ENCODE data around the gene DUSP11.
"Not testable (repeated sequence)": the region's sequence is repeated elsewhere in the genome, so short reads cannot be mapped to it uniquely, and the experiment has no call there.

DUSP11 gene

GRCh38 chr2:73759285-73759764, 20.6 kb downstream of the DUSP11 start:
- Histone ChIP-seq H3K9ac (ENCODE audit: insufficient read length, low read depth) (no peak overlapping the region), H3K36me3 (ENCODE audit: insufficient read depth, insufficient read length, low read length) (peaks cover 68% of the 10 kb centered on the region), H3K4me1 (ENCODE audit: insufficient read depth, insufficient read length) (no peaks in the 10 kb centered on the region), H3K9me3 (ENCODE audit: insufficient read depth, low read length) (peaks cover 8% of the 10 kb centered on the region; the same call in 1 of the 2 replicates), H3K4me3 (ENCODE audit: insufficient read length, low read depth) (no peak overlapping the region), H3K27me3 (ENCODE audit: insufficient read depth, insufficient read length) (no peaks in the 10 kb centered on the region)
- TF ChIP-seq SUZ12 (IDR thresholded peaks at IDR 0.05; ENCODE audit: extremely low read depth, insufficient read depth, insufficient read length) = no peak
- TF ChIP-seq YY1 (IDR thresholded peaks at IDR 0.05; ENCODE audit: insufficient read depth, insufficient read length) = no peak
- no peak for DNase-seq (ENCODE audit: low read depth, low spot score)

DNA sequence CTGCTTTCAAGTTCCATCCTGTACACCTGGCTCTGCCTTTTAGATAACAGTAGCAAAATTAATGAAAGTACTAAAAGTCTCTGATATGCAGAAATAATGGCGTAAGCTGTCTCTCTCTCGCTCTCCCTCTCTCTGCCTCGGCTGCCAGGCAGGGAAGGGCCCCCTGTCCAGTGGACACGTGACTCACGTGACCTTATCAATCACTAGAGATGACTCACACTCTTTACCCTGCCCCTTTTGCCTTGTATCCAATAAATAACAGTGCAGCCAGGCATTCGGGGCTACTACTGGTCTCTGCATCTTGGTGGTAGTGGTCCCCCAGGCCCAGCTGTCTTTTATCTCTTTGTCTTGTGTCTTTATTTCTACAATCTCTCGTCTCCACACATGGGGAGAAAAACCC, 25.6 kb downstream of the DUSP11 start:
- DNase-seq (ENCODE audit: low read depth, low spot score); H3K9ac ChIP-seq (ENCODE audit: insufficient read length, low read depth): not testable (repeated sequence)
- peaks cover 57% of the 10 kb centered on the region for H3K36me3 ChIP-seq (ENCODE audit: insufficient read depth, insufficient read length, low read length)

DNA sequence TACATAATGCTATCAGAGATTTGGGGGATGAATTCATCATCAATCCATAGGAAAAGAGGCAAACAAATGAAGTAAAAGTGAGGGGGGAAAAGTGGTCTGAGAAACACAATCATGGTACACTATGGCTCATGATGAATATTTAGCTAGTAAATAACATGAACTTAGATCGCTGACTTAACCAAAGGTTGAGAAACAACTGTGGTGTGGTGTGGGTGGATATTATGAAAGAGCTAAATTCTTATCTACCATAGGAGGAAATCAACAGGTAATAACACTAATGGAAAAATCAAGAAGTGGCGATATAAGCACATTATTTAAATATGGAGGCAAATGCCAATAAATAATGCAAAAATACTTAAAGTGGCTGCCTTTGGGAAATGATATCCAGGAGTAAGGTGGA, 30.6 kb downstream of the DUSP11 start:
- no peaks in the 10 kb centered on the region; the same call in 1 of the 2 replicates for H3K9me3 ChIP-seq (ENCODE audit: insufficient read depth, low read length)
- H3K9ac ChIP-seq (ENCODE audit: insufficient read length, low read depth) = no peak overlapping the region
- H3K4me3 ChIP-seq (ENCODE audit: insufficient read length, low read depth) = no peak overlapping the region
- H3K27me3 ChIP-seq (ENCODE audit: insufficient read depth, insufficient read length) = no peaks in the 10 kb centered on the region
- DNase-seq (ENCODE audit: low read depth, low spot score) = no peak
- no peaks in the 10 kb centered on the region for H3K4me1 ChIP-seq (ENCODE audit: insufficient read depth, insufficient read length)
- TF ChIP-seq ZNF274 (IDR thresholded peaks at IDR 0.05; ENCODE audit: low read depth, low read length) (no peak), SUZ12 (IDR thresholded peaks at IDR 0.05; ENCODE audit: extremely low read depth, insufficient read depth, insufficient read length) (no peak), YY1 (IDR thresholded peaks at IDR 0.05; ENCODE audit: insufficient read depth, insufficient read length) (no peak)
- peaks cover 36% of the 10 kb centered on the region for H3K36me3 ChIP-seq (ENCODE audit: insufficient read depth, insufficient read length, low read length)

More for the DNA sequence above, 25.6 kb downstream of the DUSP11 start:
- not testable (repeated sequence) for H3K9me3 ChIP-seq (ENCODE audit: insufficient read depth, low read length); H3K27me3 ChIP-seq (ENCODE audit: insufficient read depth, insufficient read length); H3K4me3 ChIP-seq (ENCODE audit: insufficient read length, low read depth); H3K4me1 ChIP-seq (ENCODE audit: insufficient read depth, insufficient read length)

- no peak overlapping the region for H3K4me3 ChIP-seq (ENCODE audit: insufficient read length, low read depth)
- H3K9ac ChIP-seq (ENCODE audit: insufficient read length, low read depth) = no peak overlapping the region
- H3K36me3 ChIP-seq (ENCODE audit: insufficient read depth, insufficient read length, low read length) = peaks cover 23% of the 10 kb centered on the region
- TF ChIP-seq SUZ12 (IDR thresholded peaks at IDR 0.05; ENCODE audit: extremely low read depth, insufficient read depth, insufficient read length) = no peak
- TF ChIP-seq ZNF274 (IDR thresholded peaks at IDR 0.05; ENCODE audit: low read depth, low read length) = no peak
- no peak for TF ChIP-seq YY1 (IDR thresholded peaks at IDR 0.05; ENCODE audit: insufficient read depth, insufficient read length)
- DNase-seq (ENCODE audit: low read depth, low spot score) = no peak
- no peaks in the 10 kb centered on the region for H3K9me3 ChIP-seq (ENCODE audit: insufficient read depth, low read length)
- H3K4me1 ChIP-seq (ENCODE audit: insufficient read depth, insufficient read length) = no peaks in the 10 kb centered on the region
- no peaks in the 10 kb centered on the region for H3K27me3 ChIP-seq (ENCODE audit: insufficient read depth, insufficient read length)
Observed at GRCh38 chr2:73746877-73747208, 33.1 kb downstream of the DUSP11 start.

DNA sequence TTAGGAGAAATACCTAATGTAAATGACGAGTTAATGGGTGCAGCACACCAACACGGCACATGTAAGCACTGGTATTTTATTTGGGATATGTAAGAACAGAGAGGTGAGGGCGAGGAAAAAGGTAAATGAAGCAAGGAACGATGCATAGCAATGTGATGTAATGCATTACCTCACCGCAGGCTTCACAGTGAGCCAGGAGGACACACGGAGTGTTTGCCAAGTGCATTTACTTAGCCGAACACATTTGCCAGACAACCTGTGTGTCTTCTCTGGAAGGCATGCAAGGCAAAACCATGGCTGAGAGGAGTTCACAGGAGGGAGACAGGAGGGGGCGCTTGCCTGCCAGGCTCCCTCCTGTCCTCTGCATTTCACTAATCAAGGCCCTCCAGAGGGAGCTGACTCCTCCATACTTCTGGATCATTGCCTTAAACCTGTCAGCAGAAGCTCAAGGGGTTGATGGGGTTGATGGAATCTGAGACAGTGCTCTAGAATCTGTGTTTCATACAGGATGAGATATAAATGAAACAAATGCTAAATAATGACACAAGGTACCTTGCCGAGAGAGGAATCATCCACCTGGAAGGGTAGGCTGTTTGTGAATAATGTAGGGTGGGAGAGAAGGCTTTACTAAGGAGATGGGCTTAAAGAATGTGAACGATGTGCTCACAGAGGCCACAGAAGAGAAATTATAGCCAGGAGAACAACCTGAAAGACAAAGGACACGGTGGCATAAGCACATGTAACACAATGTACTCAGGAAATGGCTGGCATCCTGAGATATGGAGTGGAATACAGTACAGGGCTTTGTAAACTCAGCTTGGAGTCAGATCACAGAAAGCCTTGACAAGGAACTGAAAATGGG, 33.7 kb downstream of the DUSP11 start:
- H3K36me3 ChIP-seq (ENCODE audit: insufficient read depth, insufficient read length, low read length) = peaks cover 22% of the 10 kb centered on the region
- no peak overlapping the region for H3K4me3 ChIP-seq (ENCODE audit: insufficient read length, low read depth)
- no peak overlapping the region for H3K9ac ChIP-seq (ENCODE audit: insufficient read length, low read depth)
- no peaks in the 10 kb centered on the region for H3K4me1 ChIP-seq (ENCODE audit: insufficient read depth, insufficient read length)
- DNase-seq (ENCODE audit: low read depth, low spot score) = no peak
- H3K9me3 ChIP-seq (ENCODE audit: insufficient read depth, low read length) = no peaks in the 10 kb centered on the region
- no peaks in the 10 kb centered on the region for H3K27me3 ChIP-seq (ENCODE audit: insufficient read depth, insufficient read length)
- TF ChIP-seq YY1 (IDR thresholded peaks at IDR 0.05; ENCODE audit: insufficient read depth, insufficient read length) (no peak), ZNF274 (IDR thresholded peaks at IDR 0.05; ENCODE audit: low read depth, low read length) (no peak), SUZ12 (IDR thresholded peaks at IDR 0.05; ENCODE audit: extremely low read depth, insufficient read depth, insufficient read length) (no peak)

GRCh38 chr2:73740767-73741166, 39.1 kb downstream of the DUSP11 start:
- Histone ChIP-seq H3K9me3 (ENCODE audit: insufficient read depth, low read length) (no peaks in the 10 kb centered on the region), H3K4me1 (ENCODE audit: insufficient read depth, insufficient read length) (no peaks in the 10 kb centered on the region), H3K9ac (ENCODE audit: insufficient read length, low read depth) (no peak overlapping the region), H3K27me3 (ENCODE audit: insufficient read depth, insufficient read length) (no peaks in the 10 kb centered on the region), H3K4me3 (ENCODE audit: insufficient read length, low read depth) (no peak overlapping the region), H3K36me3 (ENCODE audit: insufficient read depth, insufficient read length, low read length) (peaks cover 7% of the 10 kb centered on the region)
- no peak for DNase-seq (ENCODE audit: low read depth, low spot score)
- TF ChIP-seq ZNF274 (IDR thresholded peaks at IDR 0.05; ENCODE audit: low read depth, low read length) = no peak
- no peak for TF ChIP-seq SUZ12 (IDR thresholded peaks at IDR 0.05; ENCODE audit: extremely low read depth, insufficient read depth, insufficient read length)
- no peak for TF ChIP-seq YY1 (IDR thresholded peaks at IDR 0.05; ENCODE audit: insufficient read depth, insufficient read length)

- TF ChIP-seq ZNF274 (IDR thresholded peaks at IDR 0.05; ENCODE audit: low read depth, low read length) = no peak
- peaks cover 10% of the 10 kb centered on the region for H3K36me3 ChIP-seq (ENCODE audit: insufficient read depth, insufficient read length, low read length)
- no peak for DNase-seq (ENCODE audit: low read depth, low spot score)
- H3K27me3 ChIP-seq (ENCODE audit: insufficient read depth, insufficient read length) = no peaks in the 10 kb centered on the region
- H3K4me1 ChIP-seq (ENCODE audit: insufficient read depth, insufficient read length) = no peaks in the 10 kb centered on the region
- H3K9ac ChIP-seq (ENCODE audit: insufficient read length, low read depth) = no peak overlapping the region
- H3K4me3 ChIP-seq (ENCODE audit: insufficient read length, low read depth) = no peak overlapping the region
- no peaks in the 10 kb centered on the region for H3K9me3 ChIP-seq (ENCODE audit: insufficient read depth, low read length)
Observed at GRCh38 chr2:73739101-73739500, 40.8 kb downstream of the DUSP11 start.

All from NT2/D1 (cell line).